Breast epithelium (tissue), 3 donors: ENCODE data around the gene UTP18.

Source experiments
- POLR2AphosphoS5 ChIP-seq, 3 donors: sonication (generic); formaldehyde crosslinking; IDR thresholded peaks; one replicate each; pipeline ENCODE4 v1.6.1; 2017; ENCODE audit warnings: antibody characterized with exemption in 3 of 3
- TF ChIP-seq, protein P1 (sequence below), 3 donors: fragments of 450-650 bp; IDR thresholded peaks; one replicate each; pipeline ENCODE4 v1.5.1; 2016 to 2017; ENCODE audit warnings: antibody characterized with exemption in 3 of 3, mild to moderate bottlenecking in 3 of 3, moderate library complexity in 3 of 3

DNA sequence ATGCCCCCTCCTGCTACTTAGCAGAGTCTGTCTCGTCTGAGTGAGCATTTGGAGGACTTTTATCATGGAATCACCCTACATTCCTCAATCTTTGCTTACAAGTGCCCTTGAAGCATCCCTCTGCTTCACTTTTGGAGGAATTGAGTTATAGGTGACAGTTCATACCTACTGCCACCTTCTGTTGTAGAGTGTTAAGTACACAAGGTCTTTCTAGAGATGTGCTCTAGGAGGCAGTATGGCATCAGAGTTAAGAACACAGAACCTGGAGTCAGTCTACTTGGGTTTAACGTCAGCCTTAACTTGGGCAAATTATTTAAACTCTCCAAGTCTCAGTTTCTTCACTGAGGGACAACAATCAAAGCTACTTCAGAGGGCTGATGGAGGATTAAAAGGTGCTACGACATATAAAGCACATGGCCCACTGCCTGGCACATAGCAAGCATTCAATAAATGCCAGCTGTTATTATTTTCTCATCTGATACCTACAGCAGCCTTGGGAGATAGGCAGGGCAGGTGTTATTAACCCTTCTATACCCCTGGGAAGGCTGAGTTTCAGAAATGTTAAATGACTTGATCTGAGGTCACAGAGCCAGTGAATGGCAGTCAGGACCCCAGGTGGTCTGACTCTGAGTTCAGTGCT is 62.2 kb downstream of the UTP18 start:
- TF ChIP-seq, protein P1, sequence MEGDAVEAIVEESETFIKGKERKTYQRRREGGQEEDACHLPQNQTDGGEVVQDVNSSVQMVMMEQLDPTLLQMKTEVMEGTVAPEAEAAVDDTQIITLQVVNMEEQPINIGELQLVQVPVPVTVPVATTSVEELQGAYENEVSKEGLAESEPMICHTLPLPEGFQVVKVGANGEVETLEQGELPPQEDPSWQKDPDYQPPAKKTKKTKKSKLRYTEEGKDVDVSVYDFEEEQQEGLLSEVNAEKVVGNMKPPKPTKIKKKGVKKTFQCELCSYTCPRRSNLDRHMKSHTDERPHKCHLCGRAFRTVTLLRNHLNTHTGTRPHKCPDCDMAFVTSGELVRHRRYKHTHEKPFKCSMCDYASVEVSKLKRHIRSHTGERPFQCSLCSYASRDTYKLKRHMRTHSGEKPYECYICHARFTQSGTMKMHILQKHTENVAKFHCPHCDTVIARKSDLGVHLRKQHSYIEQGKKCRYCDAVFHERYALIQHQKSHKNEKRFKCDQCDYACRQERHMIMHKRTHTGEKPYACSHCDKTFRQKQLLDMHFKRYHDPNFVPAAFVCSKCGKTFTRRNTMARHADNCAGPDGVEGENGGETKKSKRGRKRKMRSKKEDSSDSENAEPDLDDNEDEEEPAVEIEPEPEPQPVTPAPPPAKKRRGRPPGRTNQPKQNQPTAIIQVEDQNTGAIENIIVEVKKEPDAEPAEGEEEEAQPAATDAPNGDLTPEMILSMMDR (IDR thresholded peaks at IDR 0.05), result peak in 1 of 3 donors; percentile 10
- no peak for TF ChIP-seq POLR2AphosphoS5 (IDR thresholded peaks at IDR 0.05)
